Gastroesophageal sphincter (tissue), 3 donors: ENCODE data around the gene ASB14.
"Not testable (repeated sequence)": the region's sequence is repeated elsewhere in the genome, so short reads cannot be mapped to it uniquely, and the experiment has no call there.

Experiments
- POLR2AphosphoS5 ChIP-seq: sonication (generic); formaldehyde crosslinking; IDR thresholded peaks from one replicate; pipeline ENCODE4 v1.6.1; 2017; ENCODE audit warnings: antibody characterized with exemption
- TF ChIP-seq, protein P1 (sequence below), 4 experiments: fragments of 200-600 bp in 2 of 4; fragments of 450-650 bp in 2 of 4; sonication (generic) in 1 of 4; IDR thresholded peaks; one replicate each; pipeline ENCODE4 v1.5.1; 2017 to 2019; ENCODE audit warnings: antibody characterized with exemption in 4 of 4, mild to moderate bottlenecking in 2 of 4, moderate library complexity in 2 of 4

DNA sequence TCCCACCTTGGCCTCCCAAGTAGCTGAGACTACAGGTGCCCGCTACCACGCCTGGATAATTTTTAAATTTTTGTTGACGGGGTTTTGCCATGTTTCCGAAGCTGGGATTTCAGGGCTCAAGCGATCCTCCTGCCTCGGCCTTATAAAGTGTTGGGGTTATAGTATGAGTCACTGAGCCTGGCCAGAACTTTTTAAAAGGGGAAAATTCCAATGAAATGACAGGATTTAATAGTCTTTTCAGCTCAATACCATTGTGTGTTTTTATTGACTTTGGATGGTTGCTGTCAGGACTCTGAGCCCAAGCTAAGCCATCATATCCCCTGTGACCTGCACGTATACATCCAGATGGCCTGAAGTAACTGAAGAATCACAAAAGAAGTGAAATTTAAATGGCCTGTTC is 11.0 kb upstream of the ASB14 start:
- not testable (repeated sequence) for TF ChIP-seq POLR2AphosphoS5
- TF ChIP-seq, protein P1, sequence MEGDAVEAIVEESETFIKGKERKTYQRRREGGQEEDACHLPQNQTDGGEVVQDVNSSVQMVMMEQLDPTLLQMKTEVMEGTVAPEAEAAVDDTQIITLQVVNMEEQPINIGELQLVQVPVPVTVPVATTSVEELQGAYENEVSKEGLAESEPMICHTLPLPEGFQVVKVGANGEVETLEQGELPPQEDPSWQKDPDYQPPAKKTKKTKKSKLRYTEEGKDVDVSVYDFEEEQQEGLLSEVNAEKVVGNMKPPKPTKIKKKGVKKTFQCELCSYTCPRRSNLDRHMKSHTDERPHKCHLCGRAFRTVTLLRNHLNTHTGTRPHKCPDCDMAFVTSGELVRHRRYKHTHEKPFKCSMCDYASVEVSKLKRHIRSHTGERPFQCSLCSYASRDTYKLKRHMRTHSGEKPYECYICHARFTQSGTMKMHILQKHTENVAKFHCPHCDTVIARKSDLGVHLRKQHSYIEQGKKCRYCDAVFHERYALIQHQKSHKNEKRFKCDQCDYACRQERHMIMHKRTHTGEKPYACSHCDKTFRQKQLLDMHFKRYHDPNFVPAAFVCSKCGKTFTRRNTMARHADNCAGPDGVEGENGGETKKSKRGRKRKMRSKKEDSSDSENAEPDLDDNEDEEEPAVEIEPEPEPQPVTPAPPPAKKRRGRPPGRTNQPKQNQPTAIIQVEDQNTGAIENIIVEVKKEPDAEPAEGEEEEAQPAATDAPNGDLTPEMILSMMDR (IDR thresholded peaks at IDR 0.05) = not testable (repeated sequence)
